HepG2 (cell line): ENCODE data around the gene TIMP3. TPM values are rescaled to one million over a fixed set of nuclear protein-coding genes. Genes with fewer than 3 reads are reported as not detected.
A peak's percentile ranks its signal among the peaks of the same experiment; 100 is the strongest.

Experiments used
- GATA4 ChIP-seq: sonication (generic); IDR thresholded peaks from 2 replicates; pipeline ENCODE4 v1.6.1; 2016; ENCODE audit warnings: antibody characterized with exemption, low read depth, borderline replicate concordance
- HMGXB4 ChIP-seq, 2 experiments: sonication (generic) in 1 of 2; formaldehyde crosslinking in 1 of 2; IDR thresholded peaks; 2 replicates each; pipeline versions ENCODE4 v1.4.0 to v1.6.1; 2018 to 2020; ENCODE audit warnings: missing genetic modification reagents in 2 of 2, borderline replicate concordance in 1 of 2, low read depth in 1 of 2, mild to moderate bottlenecking in 1 of 2, missing biosample characterization in 1 of 2
- HNRNPLL ChIP-seq: fragments of 200-400 bp; formaldehyde crosslinking; IDR thresholded peaks from 2 replicates; pipeline ENCODE4 v1.6.1; 2017; ENCODE audit warnings: mild to moderate bottlenecking, low read depth, low read length; ENCODE audit not compliant: poor library complexity, severe bottlenecking
- JUN ChIP-seq: sonication (generic); formaldehyde crosslinking; IDR thresholded peaks from 2 replicates; pipeline ENCODE4 v1.4.0; 2020; ENCODE audit warnings: mild to moderate bottlenecking, missing genetic modification reagents
- KDM3A ChIP-seq: IDR thresholded peaks from 2 replicates; pipeline ENCODE4 v1.6.1; 2018; ENCODE audit warnings: low read depth, missing compliant biosample characterization
- KDM6A ChIP-seq: IDR thresholded peaks from 2 replicates; pipeline ENCODE4 v1.6.1; 2016; ENCODE audit warnings: low read depth
- MED13 ChIP-seq: sonication (generic); formaldehyde crosslinking; IDR thresholded peaks from 2 replicates; pipeline ENCODE4 v1.5.0; 2020; ENCODE audit warnings: missing genetic modification reagents
- MTERF4 ChIP-seq: sonication (generic); formaldehyde crosslinking; IDR thresholded peaks from 2 replicates; pipeline ENCODE4 v1.8.0; 2023; ENCODE audit warnings: mild to moderate bottlenecking, missing genetic modification reagents
- MZF1 ChIP-seq: sonication (generic); formaldehyde crosslinking; IDR thresholded peaks from 2 replicates; pipeline ENCODE4 v1.8.1; 2023; ENCODE audit warnings: mild to moderate bottlenecking, missing genetic modification reagents, borderline replicate concordance
- NFE2L2 ChIP-seq: fragments of 150-350 bp; IDR thresholded peaks from 2 replicates; pipeline ENCODE4 v1.6.1; 2014; ENCODE audit warnings: low read length
- NR2F2 ChIP-seq: IDR thresholded peaks from 2 replicates; pipeline ENCODE4 v1.6.1; 2012; ENCODE audit warnings: low read depth, inconsistent platforms, borderline replicate concordance
- PATZ1 ChIP-seq: sonication (generic); formaldehyde crosslinking; IDR thresholded peaks from 2 replicates; pipeline ENCODE4 v1.4.0; 2020; ENCODE audit warnings: missing genetic modification reagents
- REL ChIP-seq: sonication (generic); formaldehyde crosslinking; conservative IDR thresholded peaks from 2 replicates; pipeline ENCODE4 v1.8.0; 2022; ENCODE audit warnings: mild to moderate bottlenecking, missing genetic modification reagents, moderate library complexity
- SMC3 ChIP-seq: IDR thresholded peaks from 2 replicates; pipeline ENCODE4 v1.6.1; 2011; ENCODE audit warnings: low read length, improper control_type of control experiment
- SP5 ChIP-seq: IDR thresholded peaks from 2 replicates; pipeline ENCODE4 v1.6.1; 2016; ENCODE audit warnings: low read depth, borderline replicate concordance
- ZBTB34 ChIP-seq: sonication (generic); formaldehyde crosslinking; IDR thresholded peaks from 2 replicates; pipeline ENCODE4 v1.8.0; 2022; ENCODE audit warnings: mild to moderate bottlenecking, missing genetic modification reagents
- ZFP1 ChIP-seq: IDR thresholded peaks from 2 replicates; pipeline ENCODE4 v1.6.1; 2016
- ZFX ChIP-seq: sonication (generic); formaldehyde crosslinking; IDR thresholded peaks from 2 replicates; pipeline ENCODE4 v1.4.0; 2020; ENCODE audit warnings: mild to moderate bottlenecking, low read depth, missing genetic modification reagents, moderate library complexity
- ZNF101 ChIP-seq: sonication (generic); formaldehyde crosslinking; IDR thresholded peaks from 2 replicates; pipeline ENCODE4 v1.4.0; 2020; ENCODE audit warnings: mild to moderate bottlenecking, low read depth, missing genetic modification reagents, borderline replicate concordance
- ZNF317 ChIP-seq: sonication (generic); formaldehyde crosslinking; IDR thresholded peaks from 2 replicates; pipeline ENCODE4 v1.5.0; 2020; ENCODE audit warnings: mild to moderate bottlenecking, missing genetic modification reagents
- ZNF44 ChIP-seq: sonication (generic); formaldehyde crosslinking; IDR thresholded peaks from 2 replicates; pipeline ENCODE4 v1.5.1; 2020; ENCODE audit warnings: mild to moderate bottlenecking, missing genetic modification reagents
- ZNF782 ChIP-seq: sonication (generic); formaldehyde crosslinking; IDR thresholded peaks from 2 replicates; pipeline ENCODE4 v1.4.0; 2020; ENCODE audit warnings: missing genetic modification reagents, mild to moderate bottlenecking, borderline replicate concordance
- polyA plus RNA-seq, 8 experiments: library from polyadenylated mRNA; depleted of rRNA in 3 of 8; stranded (reverse) in 7 of 8; unstranded in 1 of 8; fragments of >200 nt; fragmentation: Illumina TruSeq in 4 of 8; extraction: Trizol in 4 of 8; gene quantifications; 2 replicates each; pipeline versions ENCODE4 v1.2.1 to v1.2.3, GENCODE V29; 2011 to 2016; ENCODE audit warnings: low read depth in 4 of 8, missing spikeins in 1 of 8, mixed read lengths in 1 of 8; ENCODE audit not compliant: insufficient read depth in 1 of 8
- total RNA-seq, 5 experiments: library from RNA; depleted of rRNA; stranded (reverse); fragments of >200 nt; fragmentation: Illumina TruSeq; extraction: Trizol; gene quantifications; 2 replicates each; pipeline ENCODE4 v1.2.3, GENCODE V29; 2016; ENCODE audit warnings: low read depth in 1 of 5
- TF ChIP-seq, protein P1 (sequence below): sonication (generic); IDR thresholded peaks from 2 replicates; pipeline ENCODE4 v1.6.1; 2016; ENCODE audit warnings: low read depth, borderline replicate concordance

TIMP3 gene
- total and polyA plus RNA-seq, 2 of the 13 experiments (the other 11 are each of a cell fraction or from before 2014, with no cell fraction given), result 57.3 to 86.6 TPM

DNA sequence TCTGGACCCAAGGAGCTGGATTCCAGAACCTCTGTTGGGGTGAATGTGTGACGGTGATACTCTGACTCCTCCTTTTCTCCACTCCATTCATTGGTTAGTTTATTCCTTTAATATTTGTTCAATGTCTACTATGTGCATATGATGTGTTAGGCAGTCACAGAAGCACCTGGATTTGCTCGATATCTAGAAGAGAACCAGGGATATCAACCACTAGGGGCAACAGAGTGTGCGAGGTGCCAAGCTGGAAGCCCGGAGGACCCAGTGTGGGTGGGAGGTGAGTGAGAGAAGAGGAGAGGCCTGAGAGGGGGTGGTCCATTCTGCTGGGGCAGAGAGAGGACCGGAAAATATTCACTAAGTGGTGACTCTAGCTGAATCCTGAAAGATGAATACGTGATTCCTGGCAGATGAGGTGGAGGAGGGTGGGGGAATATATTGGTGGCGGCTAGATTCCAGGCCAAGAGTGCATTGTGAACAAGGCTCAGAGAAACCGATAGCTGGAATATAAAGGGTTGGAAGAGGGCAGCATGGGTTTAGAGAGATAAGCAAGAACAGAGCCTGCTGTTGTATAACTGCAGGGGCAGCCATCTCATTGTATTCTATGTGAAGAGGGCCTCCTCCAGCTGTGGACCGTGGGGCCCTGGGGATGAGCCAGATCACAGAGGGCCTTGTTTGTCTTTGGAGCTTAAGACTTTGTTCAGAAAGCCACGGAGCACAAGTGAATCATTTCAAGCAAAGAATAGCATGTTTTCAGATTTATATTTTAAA, 6.9 kb upstream of the TIMP3 start (continued):
- no peak for TF ChIP-seq ZNF44 (CRISPR knock-in tag)
- peak; percentile 83 for TF ChIP-seq KDM6A (CRISPR knock-in tag)
- 0 out of 4 replicates have a peak, but pooled peaks of 1 of the 2 experiments have one; percentile 16 for TF ChIP-seq HMGXB4 (CRISPR knock-in tag; IDR thresholded peaks at IDR 0.05; ENCODE audit: borderline replicate concordance in 1 of 2, low read depth in 1 of 2)
- peak; percentile 75 for TF ChIP-seq ZFX (CRISPR knock-in tag)
- no peak for TF ChIP-seq HNRNPLL
- no peak for TF ChIP-seq MZF1 (CRISPR knock-in tag)
- TF ChIP-seq ZFP1 (CRISPR knock-in tag), result no peak
- peak; percentile 21; the same call in 1 of the 2 replicates for TF ChIP-seq PATZ1 (CRISPR knock-in tag)
- TF ChIP-seq, protein P1, sequence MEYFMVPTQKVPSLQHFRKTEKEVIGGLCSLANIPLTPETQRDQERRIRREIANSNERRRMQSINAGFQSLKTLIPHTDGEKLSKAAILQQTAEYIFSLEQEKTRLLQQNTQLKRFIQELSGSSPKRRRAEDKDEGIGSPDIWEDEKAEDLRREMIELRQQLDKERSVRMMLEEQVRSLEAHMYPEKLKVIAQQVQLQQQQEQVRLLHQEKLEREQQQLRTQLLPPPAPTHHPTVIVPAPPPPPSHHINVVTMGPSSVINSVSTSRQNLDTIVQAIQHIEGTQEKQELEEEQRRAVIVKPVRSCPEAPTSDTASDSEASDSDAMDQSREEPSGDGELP, result peak; percentile 92
- no peak for TF ChIP-seq ZNF317
- TF ChIP-seq ZBTB34 (CRISPR knock-in tag), result peak; percentile 55; the same call in 1 of the 2 replicates
- 0 out of 2 replicates have a peak, but pooled peaks have one; percentile 17 for TF ChIP-seq MTERF4 (CRISPR knock-in tag)
- no peak for TF ChIP-seq ZNF782 (CRISPR knock-in tag)
- no peak for TF ChIP-seq ZNF101
- TF ChIP-seq NR2F2, result no peak; the same call in 1 of the 2 replicates
- peak; percentile 77; the same call in 1 of the 2 replicates for TF ChIP-seq MED13 (CRISPR knock-in tag)
- 0 out of 2 replicates have a peak, but pooled peaks have one; percentile 15 for TF ChIP-seq SMC3
- peak; percentile 32; the same call in 1 of the 2 replicates for TF ChIP-seq KDM3A
- peak; percentile 83; the same call in 1 of the 2 replicates for TF ChIP-seq GATA4
- no peak for TF ChIP-seq JUN (CRISPR knock-in tag)
- 0 out of 2 replicates have a peak, but pooled peaks have one; percentile 4 for TF ChIP-seq SP5 (CRISPR knock-in tag)
- no peak for TF ChIP-seq REL
- no peak for TF ChIP-seq NFE2L2
